CD4-positive, CD25-positive, alpha-beta regulatory T cell (primary cell): ENCODE results near the gene DENND1A. TPM values are rescaled to one million over a fixed set of nuclear protein-coding genes. Genes with fewer than 3 reads are reported as not detected.

ENCODE experiments used
- ATAC-seq, 2 donors: fragments of 150-1000 bp; cut with Tn5 transposase; one replicate each; pipeline ENCODE4 v1.10.0; 2021; ENCODE audit warnings: low read depth in 2 of 2, moderate number of reproducible peaks in 2 of 2, moderate library complexity in 1 of 2
- DNase-seq, 3 donors: peaks; one replicate each; pipeline versions ENCODE4 v3.0.0 to v3.0.0-alpha.2; 2012 to 2022; ENCODE audit warnings: mixed read lengths in 1 of 3
- H3K27ac ChIP-seq: one replicate; pipeline ENCODE4 v1.7.0; 2013; ENCODE audit warnings: mild to moderate bottlenecking, low read length; ENCODE audit not compliant: insufficient read depth, poor library complexity, severe bottlenecking
- H3K27me3 ChIP-seq: one replicate; pipeline ENCODE4 v1.7.0; 2013; ENCODE audit warnings: low read length; ENCODE audit not compliant: control insufficient read depth, insufficient read depth
- H3K36me3 ChIP-seq: one replicate; pipeline ENCODE4 v1.7.0; 2013; ENCODE audit warnings: mild to moderate bottlenecking, low read length, moderate library complexity; ENCODE audit not compliant: control insufficient read depth, insufficient read depth
- H3K4me1 ChIP-seq: 2 replicates; pipeline ENCODE4 v1.7.0; 2013; ENCODE audit warnings: mild to moderate bottlenecking, low read length; ENCODE audit not compliant: insufficient read depth, control insufficient read depth, poor library complexity, severe bottlenecking
- H3K4me3 ChIP-seq: one replicate; pipeline ENCODE4 v1.7.0; 2013; ENCODE audit warnings: low read depth, mild to moderate bottlenecking, low read length, moderate library complexity
- H3K9me3 ChIP-seq, 2 experiments: 1 replicate in 1 of 2; 2 replicates in 1 of 2; pipeline ENCODE4 v1.7.0; 2013; ENCODE audit warnings: low read length in 2 of 2, mild to moderate bottlenecking in 1 of 2, moderate library complexity in 1 of 2; ENCODE audit not compliant: control insufficient read depth in 2 of 2
- H3K27ac Mint-ChIP-seq, 3 donors: one replicate each; pipeline ENCODE4 v1.8.0; 2020 to 2022; ENCODE audit warnings: mild to moderate bottlenecking in 3 of 3, mixed read lengths in 3 of 3, moderate library complexity in 2 of 3
- H3K27me3 Mint-ChIP-seq: one replicate; pipeline ENCODE4 v1.8.0; 2022; ENCODE audit warnings: mild to moderate bottlenecking, mixed read lengths
- H3K36me3 Mint-ChIP-seq: one replicate; pipeline ENCODE4 v1.8.0; 2020; ENCODE audit warnings: mixed read lengths
- H3K4me1 Mint-ChIP-seq, 4 donors: one replicate each; pipeline ENCODE4 v1.8.0; 2020 to 2022; ENCODE audit warnings: mixed read lengths in 4 of 4, mild to moderate bottlenecking in 1 of 4
- H3K4me3 Mint-ChIP-seq, 4 donors: one replicate each; pipeline ENCODE4 v1.8.0; 2020 to 2022; ENCODE audit warnings: mild to moderate bottlenecking in 4 of 4, mixed read lengths in 4 of 4, moderate library complexity in 3 of 4
- H3K9me3 Mint-ChIP-seq, 7 donors: one replicate each; pipeline ENCODE4 v1.8.0; 2020 to 2022; ENCODE audit warnings: mixed read lengths in 7 of 7, mild to moderate bottlenecking in 3 of 7, moderate library complexity in 2 of 7
- polyA plus RNA-seq, 4 donors: library from polyadenylated mRNA; unstranded; fragments of 300-500 nt; fragmentation: Illumina TruSeq; gene quantifications; one replicate each; pipeline ENCODE4 v1.2.3, GENCODE V29; 2021
- total RNA-seq: library from RNA; stranded (reverse); gene quantifications from one replicate; pipeline ENCODE4 v1.2.3, GENCODE V29; 2022

Gene DENND1A
- total and polyA plus RNA-seq, 5 donors from 2014 or later, result 3.5 to 21.8 (median 4.7) TPM

GRCh38 chr9:123341816-123342215, 588.1 kb downstream of the DENND1A start:
- no peak overlapping the region for H3K27ac ChIP-seq
- H3K9me3 ChIP-seq, result no peaks in the 10 kb centered on the region
- Mint-ChIP-seq H3K4me1 (peaks cover 16 to 47% (median 27%) of the 10 kb centered on the region in 4 donors), H3K4me3 (peak overlapping the region in 3 of 4 donors; percentile 5 to 68 (median 28)), H3K27me3 (no peaks in the 10 kb centered on the region), H3K36me3 (no peaks in the 10 kb centered on the region), H3K9me3 (peaks cover 0 to 1% (median 0%) of the 10 kb centered on the region in 7 donors), H3K27ac (peak overlapping the region in 2 of 3 donors; percentile 15 to 71)
- no peaks in the 10 kb centered on the region for H3K36me3 ChIP-seq
- H3K4me1 ChIP-seq, result peaks cover 23% of the 10 kb centered on the region
- H3K27me3 ChIP-seq, result no peaks in the 10 kb centered on the region
- H3K4me3 ChIP-seq, result no peak overlapping the region
- ATAC-seq (no peak), DNase-seq (no peak)

DNA sequence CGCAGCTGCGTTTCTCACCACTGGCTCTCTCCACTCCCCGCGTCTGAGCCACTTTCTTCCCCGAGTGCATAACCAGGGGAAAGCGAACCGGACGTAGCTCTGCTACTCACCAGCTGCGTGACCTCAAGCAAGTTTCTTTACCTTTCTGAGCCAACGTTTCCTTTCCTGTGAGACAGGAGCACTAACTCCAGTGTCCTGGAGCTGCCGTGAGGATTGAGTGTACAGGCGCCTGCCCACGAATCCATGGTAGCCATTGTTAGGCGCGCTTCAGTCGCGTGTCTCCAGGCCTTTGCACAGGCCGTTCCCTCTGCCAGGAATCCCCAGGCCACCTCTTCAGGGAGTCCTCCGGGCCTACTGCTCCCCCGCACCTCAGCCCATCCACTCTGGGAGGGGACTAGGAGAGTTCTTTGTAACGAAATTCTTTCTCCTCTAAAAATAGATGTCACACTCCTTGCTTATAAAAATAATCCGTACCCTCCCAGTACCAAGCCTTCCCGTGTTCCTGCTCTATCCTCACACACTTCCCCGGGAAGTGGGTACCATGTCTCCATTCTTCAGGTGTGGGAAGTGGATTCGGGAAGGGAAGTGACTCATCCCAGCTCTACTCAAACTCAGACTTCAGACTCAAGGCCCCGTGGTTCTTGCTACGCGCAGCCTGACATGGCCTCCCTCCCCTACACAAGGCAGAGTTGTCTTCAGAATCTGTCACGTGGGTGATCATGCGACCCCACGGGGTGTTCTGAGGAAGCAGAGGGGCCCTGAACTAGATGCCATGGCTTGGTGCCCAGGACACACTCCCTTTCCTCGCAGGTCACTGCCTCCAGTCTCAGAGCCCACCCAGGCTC, 590.0 kb downstream of the DENND1A start:
- Mint-ChIP-seq H3K9me3 (peaks cover 0 to 1% (median 0%) of the 10 kb centered on the region in 7 donors), H3K27ac (peak overlapping the region; percentile 89 to 97 (median 96)), H3K4me3 (peak overlapping the region; percentile 88 to 94 (median 90)), H3K4me1 (peaks cover 16 to 47% (median 27%) of the 10 kb centered on the region in 4 donors), H3K27me3 (no peaks in the 10 kb centered on the region), H3K36me3 (no peaks in the 10 kb centered on the region)
- no peaks in the 10 kb centered on the region for H3K27me3 ChIP-seq
- H3K4me1 ChIP-seq, result peaks cover 23% of the 10 kb centered on the region
- no peaks in the 10 kb centered on the region for H3K9me3 ChIP-seq
- peak; percentile 41 to 63 for ATAC-seq
- H3K4me3 ChIP-seq, result peak overlapping the region; percentile 74
- peak overlapping the region; percentile 33 for H3K27ac ChIP-seq
- DNase-seq, result peak in 2 of 3 donors; percentile 40 to 79
- no peaks in the 10 kb centered on the region for H3K36me3 ChIP-seq

- no peaks in the 10 kb centered on the region for H3K27me3 ChIP-seq
- Mint-ChIP-seq H3K36me3 (no peaks in the 10 kb centered on the region), H3K4me3 (peak overlapping the region; percentile 88 to 94 (median 90)), H3K9me3 (peaks cover 0 to 1% (median 0%) of the 10 kb centered on the region in 7 donors), H3K27me3 (no peaks in the 10 kb centered on the region), H3K4me1 (peaks cover 16 to 47% (median 27%) of the 10 kb centered on the region in 4 donors), H3K27ac (peak overlapping the region; percentile 89 to 97 (median 96))
- peak; percentile 5 to 65 (median 29) for DNase-seq
- H3K36me3 ChIP-seq, result no peaks in the 10 kb centered on the region
- H3K4me1 ChIP-seq, result peaks cover 23% of the 10 kb centered on the region
- no peaks in the 10 kb centered on the region for H3K9me3 ChIP-seq
- peak overlapping the region; percentile 74 for H3K4me3 ChIP-seq
- peak overlapping the region; percentile 37 for H3K27ac ChIP-seq
- peak; percentile 63 to 65 for ATAC-seq
Observed at GRCh38 chr9:123338710-123339665, 590.9 kb downstream of the DENND1A start.

DNA sequence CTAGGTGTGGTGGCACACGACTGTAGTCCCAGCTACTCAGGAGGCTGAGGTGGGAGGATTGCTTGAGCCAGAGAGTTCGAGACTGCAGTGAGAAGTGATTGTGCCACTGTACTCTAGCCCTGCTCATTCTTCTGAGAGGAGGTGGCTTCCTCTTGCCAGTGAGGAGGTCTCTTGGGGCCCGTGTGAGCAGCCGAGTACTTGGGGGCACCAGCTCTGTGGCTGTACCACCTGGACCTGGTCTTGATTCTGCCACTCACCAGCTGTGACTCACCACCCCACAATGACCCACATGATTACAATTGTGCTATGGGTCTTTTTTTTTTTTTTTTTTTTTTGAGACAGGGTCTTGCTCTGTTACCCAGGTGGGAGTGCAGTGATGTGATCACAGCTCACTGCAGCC, 592.0 kb downstream of the DENND1A start:
- H3K27ac Mint-ChIP-seq, result peak overlapping the region in 1 of 3 donors; percentile 55

DNA sequence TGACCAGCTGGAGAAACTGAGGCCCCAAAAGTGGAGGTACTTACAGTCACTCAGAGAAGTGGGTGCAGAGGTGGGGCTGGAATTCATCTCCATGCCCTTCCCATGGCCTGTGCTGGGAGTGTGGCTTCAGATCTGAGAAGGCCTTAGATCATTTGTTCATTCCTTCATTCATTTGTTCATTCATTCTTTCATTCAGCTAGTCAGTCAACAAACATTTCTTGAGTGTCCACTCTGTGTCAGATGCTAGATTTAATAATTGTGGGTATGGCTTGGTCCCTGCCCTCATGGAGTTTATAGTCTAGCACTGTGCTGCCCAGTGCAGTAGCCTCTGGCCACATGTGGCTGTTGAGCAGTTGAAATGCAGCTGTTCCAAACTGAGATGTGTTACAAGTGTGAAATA, 593.0 kb downstream of the DENND1A start:
- no peaks in the 10 kb centered on the region for H3K9me3 ChIP-seq
- H3K36me3 ChIP-seq, result no peaks in the 10 kb centered on the region
- no peak for DNase-seq
- H3K27me3 ChIP-seq, result no peaks in the 10 kb centered on the region
- peaks cover 23% of the 10 kb centered on the region for H3K4me1 ChIP-seq
- no peaks in the 10 kb centered on the region for H3K27me3 Mint-ChIP-seq
- no peak overlapping the region for H3K27ac Mint-ChIP-seq
- peaks cover 16 to 35% (median 24%) of the 10 kb centered on the region in 4 donors for H3K4me1 Mint-ChIP-seq
- no peak overlapping the region for H3K27ac ChIP-seq
- ATAC-seq, result no peak
- no peak overlapping the region for H3K4me3 ChIP-seq
- H3K9me3 Mint-ChIP-seq, result peaks cover 0 to 1% (median 0%) of the 10 kb centered on the region in 7 donors
- no peaks in the 10 kb centered on the region for H3K36me3 Mint-ChIP-seq
- no peak overlapping the region for H3K4me3 Mint-ChIP-seq

More for the DNA sequence above, 592.0 kb downstream of the DENND1A start:
- Mint-ChIP-seq H3K4me3 (peak overlapping the region in 3 of 4 donors; percentile 26 to 43 (median 38)), H3K27me3 (no peaks in the 10 kb centered on the region), H3K4me1 (peaks cover 16 to 39% (median 27%) of the 10 kb centered on the region in 4 donors), H3K9me3 (peaks cover 0 to 1% (median 0%) of the 10 kb centered on the region in 7 donors), H3K36me3 (no peaks in the 10 kb centered on the region)
- Histone ChIP-seq H3K9me3 (no peaks in the 10 kb centered on the region), H3K4me3 (no peak overlapping the region), H3K36me3 (no peaks in the 10 kb centered on the region), H3K27me3 (no peaks in the 10 kb centered on the region), H3K27ac (no peak overlapping the region), H3K4me1 (peaks cover 23% of the 10 kb centered on the region)
- peak; percentile 8 to 13 for ATAC-seq
- no peak for DNase-seq

- Mint-ChIP-seq H3K9me3 (no peaks in the 10 kb centered on the region), H3K27me3 (no peaks in the 10 kb centered on the region), H3K4me1 (peaks cover 16 to 32% (median 24%) of the 10 kb centered on the region in 4 donors), H3K36me3 (no peaks in the 10 kb centered on the region), H3K4me3 (no peak overlapping the region), H3K27ac (peak overlapping the region in 1 of 3 donors; percentile 36)
- Histone ChIP-seq H3K4me3 (no peak overlapping the region), H3K27ac (no peak overlapping the region), H3K9me3 (no peaks in the 10 kb centered on the region), H3K4me1 (peaks cover 23% of the 10 kb centered on the region), H3K36me3 (no peaks in the 10 kb centered on the region), H3K27me3 (no peaks in the 10 kb centered on the region)
- ATAC-seq (no peak), DNase-seq (no peak)
Observed at GRCh38 chr9:123336449-123336848, 593.5 kb downstream of the DENND1A start.

DNA sequence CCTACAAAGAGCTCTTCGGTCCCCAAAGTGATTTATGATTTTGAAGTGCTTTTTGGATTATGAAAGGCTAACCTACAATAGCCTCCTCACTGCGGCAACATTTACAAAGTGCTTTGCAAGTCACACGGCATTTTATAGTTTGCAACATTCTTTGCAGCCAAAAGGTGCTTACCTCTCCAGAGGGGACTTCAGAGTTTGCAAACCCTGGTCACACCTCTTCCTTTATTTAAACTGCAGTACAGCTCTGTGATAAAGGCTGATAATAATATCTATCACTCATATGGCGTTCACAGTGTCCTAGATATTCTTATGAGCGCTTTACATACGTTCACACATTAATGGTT, 594.0 kb downstream of the DENND1A start:
- Histone ChIP-seq H3K4me3 (no peak overlapping the region), H3K27me3 (no peaks in the 10 kb centered on the region), H3K36me3 (no peaks in the 10 kb centered on the region), H3K9me3 (no peaks in the 10 kb centered on the region), H3K4me1 (peaks cover 23% of the 10 kb centered on the region), H3K27ac (no peak overlapping the region)
- Mint-ChIP-seq H3K9me3 (no peaks in the 10 kb centered on the region), H3K4me1 (peaks cover 12 to 28% (median 20%) of the 10 kb centered on the region in 4 donors), H3K4me3 (no peak overlapping the region), H3K27ac (no peak overlapping the region), H3K27me3 (no peaks in the 10 kb centered on the region), H3K36me3 (no peaks in the 10 kb centered on the region)
- no peak for DNase-seq
- no peak for ATAC-seq
